HEK293 (cell line): Measurements from ENCODE around the gene GCFC2.

Source experiments
- KLF8 ChIP-seq: fragments of 450-650 bp; formaldehyde crosslinking; IDR thresholded peaks from 2 replicates; pipeline ENCODE4 v1.5.1; 2016; ENCODE audit warnings: missing biosample characterization, missing genetic modification characterization
- MEIS1 ChIP-seq: sonication (generic); formaldehyde crosslinking; IDR thresholded peaks from 2 replicates; pipeline ENCODE4 v1.8.1; 2022; ENCODE audit warnings: missing genetic modification reagents, mild to moderate bottlenecking, borderline replicate concordance
- OSR2 ChIP-seq: fragments of 450-650 bp; formaldehyde crosslinking; IDR thresholded peaks from 2 replicates; pipeline ENCODE4 v1.5.1; 2016; ENCODE audit warnings: missing biosample characterization, missing genetic modification characterization
- PRDM1 ChIP-seq: fragments of 450-650 bp; formaldehyde crosslinking; IDR thresholded peaks from 2 replicates; pipeline ENCODE4; 2016; ENCODE audit warnings: missing biosample characterization, missing genetic modification characterization
- SALL2 ChIP-seq: fragments of 450-650 bp; formaldehyde crosslinking; IDR thresholded peaks from 2 replicates; pipeline ENCODE4 v1.5.0; 2017; ENCODE audit warnings: missing biosample characterization, mild to moderate bottlenecking, missing genetic modification characterization, borderline replicate concordance
- SCRT2 ChIP-seq: fragments of 450-650 bp; formaldehyde crosslinking; IDR thresholded peaks from 2 replicates; pipeline ENCODE4 v1.5.1; 2016; ENCODE audit warnings: missing biosample characterization, missing genetic modification characterization
- YY1 ChIP-seq: fragments of 450-650 bp; formaldehyde crosslinking; IDR thresholded peaks from 2 replicates; pipeline ENCODE4 v1.5.1; 2018; ENCODE audit warnings: missing biosample characterization, missing genetic modification characterization
- ZEB2 ChIP-seq: fragments of 450-650 bp; formaldehyde crosslinking; IDR thresholded peaks from 2 replicates; pipeline ENCODE4 v1.5.1; 2016; ENCODE audit warnings: missing biosample characterization, missing genetic modification characterization
- ZNF114 ChIP-seq: fragments of 450-650 bp; formaldehyde crosslinking; IDR thresholded peaks from 2 replicates; pipeline ENCODE4 v1.5.0; 2017; ENCODE audit warnings: missing biosample characterization, missing genetic modification characterization
- ZNF211 ChIP-seq: fragments of 450-650 bp; formaldehyde crosslinking; IDR thresholded peaks from 2 replicates; pipeline ENCODE4 v1.5.1; 2016; ENCODE audit warnings: low read depth, missing biosample characterization, missing genetic modification characterization
- ZNF335 ChIP-seq: fragments of 450-650 bp; formaldehyde crosslinking; conservative IDR thresholded peaks from 2 replicates; pipeline ENCODE4 v1.5.1; 2016; ENCODE audit warnings: missing biosample characterization, missing genetic modification characterization
- ZNF37A ChIP-seq: fragments of 450-650 bp; IDR thresholded peaks from 2 replicates; pipeline ENCODE4 v1.5.1; 2018; ENCODE audit warnings: missing biosample characterization, missing genetic modification characterization
- ZNF558 ChIP-seq: fragments of 450-650 bp; formaldehyde crosslinking; IDR thresholded peaks from 2 replicates; pipeline ENCODE4 v1.5.1; 2016; ENCODE audit warnings: missing biosample characterization, missing genetic modification characterization
- ZNF660 ChIP-seq: fragments of 450-650 bp; IDR thresholded peaks from 2 replicates; pipeline ENCODE4 v1.5.1; 2018; ENCODE audit warnings: missing biosample characterization, mild to moderate bottlenecking, missing genetic modification characterization
- ZNF664 ChIP-seq: fragments of 450-650 bp; formaldehyde crosslinking; IDR thresholded peaks from 2 replicates; pipeline ENCODE4 v1.5.1; 2016; ENCODE audit warnings: missing biosample characterization, missing genetic modification characterization
- ZNF701 ChIP-seq: fragments of 450-650 bp; formaldehyde crosslinking; IDR thresholded peaks from 2 replicates; pipeline ENCODE4 v1.5.1; 2016; ENCODE audit warnings: missing biosample characterization, missing genetic modification characterization
- ZSCAN23 ChIP-seq: fragments of 450-650 bp; formaldehyde crosslinking; IDR thresholded peaks from 2 replicates; pipeline ENCODE4 v1.5.1; 2016; ENCODE audit warnings: missing biosample characterization, missing genetic modification characterization
- ZXDB ChIP-seq: fragments of 450-650 bp; formaldehyde crosslinking; IDR thresholded peaks from 2 replicates; pipeline ENCODE4 v1.5.1; 2016; ENCODE audit warnings: missing biosample characterization, missing genetic modification characterization
- TF ChIP-seq, protein P1 (sequence below): fragments of 450-650 bp; formaldehyde crosslinking; IDR thresholded peaks from 2 replicates; pipeline ENCODE4; 2016; ENCODE audit warnings: missing biosample characterization, missing genetic modification characterization
- TF ChIP-seq, protein P2 (sequence below): fragments of 450-650 bp; formaldehyde crosslinking; IDR thresholded peaks from 2 replicates; pipeline ENCODE4 v1.5.1; 2017; ENCODE audit warnings: missing biosample characterization, missing genetic modification characterization
- TF ChIP-seq, protein P3 (sequence below): fragments of 450-650 bp; formaldehyde crosslinking; IDR thresholded peaks from 2 replicates; pipeline ENCODE4 v1.5.1; 2016; ENCODE audit warnings: missing biosample characterization, missing genetic modification characterization, low read depth
- TF ChIP-seq, protein P4 (sequence below): fragments of 450-650 bp; formaldehyde crosslinking; conservative IDR thresholded peaks from 2 replicates; pipeline ENCODE4 v1.5.1; 2016; ENCODE audit warnings: low read depth, missing biosample characterization, missing genetic modification characterization
- TF ChIP-seq, protein P5 (sequence below): fragments of 450-650 bp; formaldehyde crosslinking; IDR thresholded peaks from 2 replicates; pipeline ENCODE4 v1.5.1; 2017; ENCODE audit warnings: missing biosample characterization, missing genetic modification characterization
- TF ChIP-seq, protein P6 (sequence below): fragments of 450-650 bp; formaldehyde crosslinking; IDR thresholded peaks from 2 replicates; pipeline ENCODE4 v1.5.1; 2016; ENCODE audit warnings: missing biosample characterization, missing genetic modification characterization
- TF ChIP-seq, protein P7 (sequence below): fragments of 450-650 bp; formaldehyde crosslinking; IDR thresholded peaks from 2 replicates; pipeline ENCODE4 v1.5.1; 2017; ENCODE audit warnings: missing biosample characterization, missing genetic modification characterization

The GCFC2 gene

DNA sequence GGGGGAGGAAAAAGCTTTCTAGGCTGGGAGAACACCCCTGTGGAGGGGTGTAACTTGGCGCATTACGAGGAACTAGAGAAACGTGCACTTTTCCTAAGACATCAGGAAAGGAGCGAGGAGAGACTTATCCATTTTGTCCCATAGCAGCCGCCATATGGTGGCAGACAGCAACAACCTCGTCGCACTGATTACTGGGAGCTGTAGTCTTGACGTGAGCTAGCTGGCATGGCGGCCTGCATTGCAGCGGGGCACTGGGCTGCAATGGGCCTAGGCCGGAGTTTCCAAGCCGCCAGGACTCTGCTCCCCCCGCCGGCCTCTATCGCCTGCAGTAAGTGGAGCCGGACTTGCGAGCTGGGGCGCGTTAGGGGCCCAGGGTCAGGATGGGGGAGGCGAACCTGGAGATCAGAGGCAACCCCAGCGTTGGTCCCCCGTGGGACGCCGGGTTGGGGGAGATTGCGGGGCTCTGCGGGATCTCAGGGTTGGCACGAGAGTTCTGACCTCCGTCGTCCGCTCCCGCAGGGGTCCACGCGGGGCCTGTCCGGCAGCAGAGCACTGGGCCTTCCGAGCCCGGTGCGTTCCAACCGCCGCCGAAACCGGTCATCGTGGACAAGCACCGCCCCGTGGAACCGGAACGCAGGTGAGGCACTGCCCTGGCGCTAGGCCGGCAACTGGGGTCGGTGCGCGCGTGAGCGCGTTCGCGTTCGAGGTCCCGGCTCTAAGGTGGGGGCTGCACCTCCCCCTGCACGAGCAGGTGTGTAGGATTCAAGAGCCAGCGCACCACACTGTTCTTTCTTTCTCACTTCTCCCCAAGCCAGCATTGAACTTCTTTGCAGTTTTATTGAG is 63.9 kb downstream of the GCFC2 start, which contains the start of gene MRPL19 (continued):
- TF ChIP-seq ZNF335 (tag by site-specific recombination) (peak; percentile 90), ZXDB (tag by site-specific recombination) (peak; percentile 51; the same call in 1 of the 2 replicates), ZNF211 (tag by site-specific recombination) (no peak), ZNF701 (no peak), PRDM1 (tag by site-specific recombination) (0 out of 2 replicates have a peak, but pooled peaks have one; percentile 33), MEIS1 (peak; percentile 39; the same call in 1 of the 2 replicates), SALL2 (no peak), SCRT2 (peak; percentile 96), ZSCAN23 (tag by site-specific recombination) (0 out of 2 replicates have a peak, but pooled peaks have one; percentile 40), ZNF37A (tag by site-specific recombination) (no peak), ZNF114 (tag by site-specific recombination) (no peak), ZNF664 (tag by site-specific recombination) (no peak), OSR2 (tag by site-specific recombination) (no peak), KLF8 (tag by site-specific recombination) (peak; percentile 21; the same call in 1 of the 2 replicates), YY1 (tag by site-specific recombination) (peak; percentile 93), ZNF558 (tag by site-specific recombination) (no peak), ZEB2 (tag by site-specific recombination) (no peak), ZNF660 (tag by site-specific recombination) (peak; percentile 60; the same call in 1 of the 2 replicates)
- TF ChIP-seq, protein P1, sequence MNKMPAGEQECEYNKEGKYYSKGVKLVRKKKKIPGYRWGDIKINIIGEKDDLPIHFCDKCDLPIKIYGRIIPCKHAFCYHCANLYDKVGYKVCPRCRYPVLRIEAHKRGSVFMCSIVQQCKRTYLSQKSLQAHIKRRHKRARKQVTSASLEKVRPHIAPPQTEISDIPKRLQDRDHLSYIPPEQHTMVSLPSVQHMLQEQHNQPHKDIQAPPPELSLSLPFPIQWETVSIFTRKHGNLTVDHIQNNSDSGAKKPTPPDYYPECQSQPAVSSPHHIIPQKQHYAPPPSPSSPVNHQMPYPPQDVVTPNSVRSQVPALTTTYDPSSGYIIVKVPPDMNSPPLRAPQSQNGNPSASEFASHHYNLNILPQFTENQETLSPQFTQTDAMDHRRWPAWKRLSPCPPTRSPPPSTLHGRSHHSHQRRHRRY (tag by site-specific recombination), result no peak
- TF ChIP-seq, protein P2, sequence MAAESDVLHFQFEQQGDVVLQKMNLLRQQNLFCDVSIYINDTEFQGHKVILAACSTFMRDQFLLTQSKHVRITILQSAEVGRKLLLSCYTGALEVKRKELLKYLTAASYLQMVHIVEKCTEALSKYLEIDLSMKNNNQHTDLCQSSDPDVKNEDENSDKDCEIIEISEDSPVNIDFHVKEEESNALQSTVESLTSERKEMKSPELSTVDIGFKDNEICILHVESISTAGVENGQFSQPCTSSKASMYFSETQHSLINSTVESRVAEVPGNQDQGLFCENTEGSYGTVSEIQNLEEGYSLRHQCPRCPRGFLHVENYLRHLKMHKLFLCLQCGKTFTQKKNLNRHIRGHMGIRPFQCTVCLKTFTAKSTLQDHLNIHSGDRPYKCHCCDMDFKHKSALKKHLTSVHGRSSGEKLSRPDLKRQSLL (tag by site-specific recombination), result peak; percentile 7; the same call in 1 of the 2 replicates
- TF ChIP-seq, protein P3, sequence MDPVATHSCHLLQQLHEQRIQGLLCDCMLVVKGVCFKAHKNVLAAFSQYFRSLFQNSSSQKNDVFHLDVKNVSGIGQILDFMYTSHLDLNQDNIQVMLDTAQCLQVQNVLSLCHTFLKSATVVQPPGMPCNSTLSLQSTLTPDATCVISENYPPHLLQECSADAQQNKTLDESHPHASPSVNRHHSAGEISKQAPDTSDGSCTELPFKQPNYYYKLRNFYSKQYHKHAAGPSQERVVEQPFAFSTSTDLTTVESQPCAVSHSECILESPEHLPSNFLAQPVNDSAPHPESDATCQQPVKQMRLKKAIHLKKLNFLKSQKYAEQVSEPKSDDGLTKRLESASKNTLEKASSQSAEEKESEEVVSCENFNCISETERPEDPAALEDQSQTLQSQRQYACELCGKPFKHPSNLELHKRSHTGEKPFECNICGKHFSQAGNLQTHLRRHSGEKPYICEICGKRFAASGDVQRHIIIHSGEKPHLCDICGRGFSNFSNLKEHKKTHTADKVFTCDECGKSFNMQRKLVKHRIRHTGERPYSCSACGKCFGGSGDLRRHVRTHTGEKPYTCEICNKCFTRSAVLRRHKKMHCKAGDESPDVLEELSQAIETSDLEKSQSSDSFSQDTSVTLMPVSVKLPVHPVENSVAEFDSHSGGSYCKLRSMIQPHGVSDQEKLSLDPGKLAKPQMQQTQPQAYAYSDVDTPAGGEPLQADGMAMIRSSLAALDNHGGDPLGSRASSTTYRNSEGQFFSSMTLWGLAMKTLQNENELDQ (tag by site-specific recombination), result no peak
- TF ChIP-seq, protein P4, sequence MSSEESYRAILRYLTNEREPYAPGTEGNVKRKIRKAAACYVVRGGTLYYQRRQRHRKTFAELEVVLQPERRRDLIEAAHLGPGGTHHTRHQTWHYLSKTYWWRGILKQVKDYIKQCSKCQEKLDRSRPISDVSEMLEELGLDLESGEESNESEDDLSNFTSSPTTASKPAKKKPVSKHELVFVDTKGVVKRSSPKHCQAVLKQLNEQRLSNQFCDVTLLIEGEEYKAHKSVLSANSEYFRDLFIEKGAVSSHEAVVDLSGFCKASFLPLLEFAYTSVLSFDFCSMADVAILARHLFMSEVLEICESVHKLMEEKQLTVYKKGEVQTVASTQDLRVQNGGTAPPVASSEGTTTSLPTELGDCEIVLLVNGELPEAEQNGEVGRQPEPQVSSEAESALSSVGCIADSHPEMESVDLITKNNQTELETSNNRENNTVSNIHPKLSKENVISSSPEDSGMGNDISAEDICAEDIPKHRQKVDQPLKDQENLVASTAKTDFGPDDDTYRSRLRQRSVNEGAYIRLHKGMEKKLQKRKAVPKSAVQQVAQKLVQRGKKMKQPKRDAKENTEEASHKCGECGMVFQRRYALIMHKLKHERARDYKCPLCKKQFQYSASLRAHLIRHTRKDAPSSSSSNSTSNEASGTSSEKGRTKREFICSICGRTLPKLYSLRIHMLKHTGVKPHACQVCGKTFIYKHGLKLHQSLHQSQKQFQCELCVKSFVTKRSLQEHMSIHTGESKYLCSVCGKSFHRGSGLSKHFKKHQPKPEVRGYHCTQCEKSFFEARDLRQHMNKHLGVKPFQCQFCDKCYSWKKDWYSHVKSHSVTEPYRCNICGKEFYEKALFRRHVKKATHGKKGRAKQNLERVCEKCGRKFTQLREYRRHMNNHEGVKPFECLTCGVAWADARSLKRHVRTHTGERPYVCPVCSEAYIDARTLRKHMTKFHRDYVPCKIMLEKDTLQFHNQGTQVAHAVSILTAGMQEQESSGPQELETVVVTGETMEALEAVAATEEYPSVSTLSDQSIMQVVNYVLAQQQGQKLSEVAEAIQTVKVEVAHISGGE (tag by site-specific recombination), result peak; percentile 86
- TF ChIP-seq, protein P5, sequence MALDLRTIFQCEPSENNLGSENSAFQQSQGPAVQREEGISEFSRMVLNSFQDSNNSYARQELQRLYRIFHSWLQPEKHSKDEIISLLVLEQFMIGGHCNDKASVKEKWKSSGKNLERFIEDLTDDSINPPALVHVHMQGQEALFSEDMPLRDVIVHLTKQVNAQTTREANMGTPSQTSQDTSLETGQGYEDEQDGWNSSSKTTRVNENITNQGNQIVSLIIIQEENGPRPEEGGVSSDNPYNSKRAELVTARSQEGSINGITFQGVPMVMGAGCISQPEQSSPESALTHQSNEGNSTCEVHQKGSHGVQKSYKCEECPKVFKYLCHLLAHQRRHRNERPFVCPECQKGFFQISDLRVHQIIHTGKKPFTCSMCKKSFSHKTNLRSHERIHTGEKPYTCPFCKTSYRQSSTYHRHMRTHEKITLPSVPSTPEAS (tag by site-specific recombination), result 0 out of 2 replicates have a peak, but pooled peaks have one; percentile 42
- TF ChIP-seq, protein P6, sequence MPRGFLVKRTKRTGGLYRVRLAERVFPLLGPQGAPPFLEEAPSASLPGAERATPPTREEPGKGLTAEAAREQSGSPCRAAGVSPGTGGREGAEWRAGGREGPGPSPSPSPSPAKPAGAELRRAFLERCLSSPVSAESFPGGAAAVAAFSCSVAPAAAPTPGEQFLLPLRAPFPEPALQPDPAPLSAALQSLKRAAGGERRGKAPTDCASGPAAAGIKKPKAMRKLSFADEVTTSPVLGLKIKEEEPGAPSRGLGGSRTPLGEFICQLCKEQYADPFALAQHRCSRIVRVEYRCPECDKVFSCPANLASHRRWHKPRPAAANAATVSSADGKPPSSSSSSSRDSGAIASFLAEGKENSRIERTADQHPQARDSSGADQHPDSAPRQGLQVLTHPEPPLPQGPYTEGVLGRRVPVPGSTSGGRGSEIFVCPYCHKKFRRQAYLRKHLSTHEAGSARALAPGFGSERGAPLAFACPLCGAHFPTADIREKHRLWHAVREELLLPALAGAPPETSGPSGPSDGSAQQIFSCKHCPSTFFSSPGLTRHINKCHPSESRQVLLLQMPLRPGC (tag by site-specific recombination), result no peak
- TF ChIP-seq, protein P7, sequence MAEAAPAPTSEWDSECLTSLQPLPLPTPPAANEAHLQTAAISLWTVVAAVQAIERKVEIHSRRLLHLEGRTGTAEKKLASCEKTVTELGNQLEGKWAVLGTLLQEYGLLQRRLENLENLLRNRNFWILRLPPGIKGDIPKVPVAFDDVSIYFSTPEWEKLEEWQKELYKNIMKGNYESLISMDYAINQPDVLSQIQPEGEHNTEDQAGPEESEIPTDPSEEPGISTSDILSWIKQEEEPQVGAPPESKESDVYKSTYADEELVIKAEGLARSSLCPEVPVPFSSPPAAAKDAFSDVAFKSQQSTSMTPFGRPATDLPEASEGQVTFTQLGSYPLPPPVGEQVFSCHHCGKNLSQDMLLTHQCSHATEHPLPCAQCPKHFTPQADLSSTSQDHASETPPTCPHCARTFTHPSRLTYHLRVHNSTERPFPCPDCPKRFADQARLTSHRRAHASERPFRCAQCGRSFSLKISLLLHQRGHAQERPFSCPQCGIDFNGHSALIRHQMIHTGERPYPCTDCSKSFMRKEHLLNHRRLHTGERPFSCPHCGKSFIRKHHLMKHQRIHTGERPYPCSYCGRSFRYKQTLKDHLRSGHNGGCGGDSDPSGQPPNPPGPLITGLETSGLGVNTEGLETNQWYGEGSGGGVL, result no peak
